Astrocyte (in vitro differentiated cells and primary cell): Measurements from ENCODE around the gene AGPAT1.

Experiments used
- CTCF ChIP-seq: IDR thresholded peaks from 2 replicates; pipeline ENCODE4 v1.5.1; 2011; ENCODE audit warnings: low read depth, mild to moderate bottlenecking, inconsistent platforms, low read length, moderate library complexity; ENCODE audit not compliant: insufficient read depth
- EZH2 ChIP-seq: IDR thresholded peaks from 2 replicates; pipeline ENCODE4 v1.6.1; 2012; ENCODE audit warnings: mild to moderate bottlenecking, low read length, inconsistent platforms; ENCODE audit not compliant: insufficient read depth

GRCh38 chr6:32194825-32195651, 19.2 kb upstream of the AGPAT1 start:
- TF ChIP-seq CTCF (peak; percentile 52), EZH2 (no peak)
